Dendritic cell treated with granulocyte-macrophage colony-stimulating factor and Interleukin-4, amounts not matched to agents 40 ng/mL and 50 ng/mL, for 4 days (primary cell): ENCODE measurements around the gene ST6GAL1.
A peak's percentile ranks its signal among the peaks of the same experiment; 100 is the strongest.
"Not testable (repeated sequence)": the region's sequence is repeated elsewhere in the genome, so short reads cannot be mapped to it uniquely, and the experiment has no call there.

Experiments
- H3K27ac Mint-ChIP-seq: one replicate; pipeline ENCODE4 v1.8.0; 2022; ENCODE audit warnings: mild to moderate bottlenecking, mixed read lengths
- H3K27me3 Mint-ChIP-seq: one replicate; pipeline ENCODE4 v1.8.0; 2022; ENCODE audit warnings: mild to moderate bottlenecking, mixed read lengths
- H3K36me3 Mint-ChIP-seq: one replicate; pipeline ENCODE4 v1.8.0; 2022; ENCODE audit warnings: low read depth, mixed read lengths
- H3K4me1 Mint-ChIP-seq: one replicate; pipeline ENCODE4 v1.8.0; 2022; ENCODE audit warnings: low read depth, mixed read lengths
- H3K4me3 Mint-ChIP-seq: one replicate; pipeline ENCODE4 v1.8.0; 2022; ENCODE audit warnings: mild to moderate bottlenecking, moderate library complexity, mixed read lengths
- H3K9me3 Mint-ChIP-seq: one replicate; pipeline ENCODE4 v1.8.0; 2022; ENCODE audit warnings: mixed read lengths
- intact Hi-C: fragments of 100-400 bp; cut with micrococcal nuclease; formaldehyde crosslinking; loops from one replicate; pipeline ENCODE4 v1.15.0; 2022

ST6GAL1 gene

DNA sequence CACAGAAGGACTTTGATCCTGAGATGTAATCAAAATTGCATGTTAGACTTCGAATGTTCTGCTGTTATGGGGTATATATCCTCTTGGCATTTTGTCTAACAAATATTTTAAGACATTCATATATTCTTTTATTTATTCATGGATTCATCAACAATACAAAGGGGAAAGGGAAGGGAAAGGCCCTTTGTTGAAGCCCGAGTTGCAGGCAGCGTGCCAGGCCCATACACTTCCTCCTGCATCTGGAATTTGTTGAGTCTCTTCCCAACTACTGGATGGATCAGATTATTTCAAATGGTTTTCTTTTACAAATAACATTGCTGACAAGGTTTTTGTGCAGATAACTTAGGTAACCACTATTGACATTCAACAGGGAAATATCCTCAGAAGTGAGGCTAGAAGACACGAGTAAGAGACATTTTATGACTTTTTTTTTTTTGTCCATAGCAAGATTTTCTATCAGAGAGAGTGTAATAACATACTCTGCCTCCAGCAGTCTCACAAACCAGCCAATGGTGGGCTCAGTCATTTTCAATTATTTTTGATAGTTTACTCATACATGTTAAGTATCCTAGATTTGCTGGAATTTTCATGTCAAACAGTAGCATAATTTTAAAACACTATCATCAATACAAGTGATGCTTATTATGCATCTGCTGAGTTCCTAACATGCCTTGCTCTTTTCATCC, 114.7 kb downstream of the ST6GAL1 start:
- no peaks in the 10 kb centered on the region for H3K27me3 Mint-ChIP-seq
- intact Hi-C loops, result no loop called here
- H3K27ac Mint-ChIP-seq, result no peak overlapping the region
- H3K9me3 Mint-ChIP-seq, result no peaks in the 10 kb centered on the region
- H3K4me3 Mint-ChIP-seq, result no peak overlapping the region
- peaks cover 71% of the 10 kb centered on the region for H3K4me1 Mint-ChIP-seq
- peaks cover 95% of the 10 kb centered on the region for H3K36me3 Mint-ChIP-seq

DNA sequence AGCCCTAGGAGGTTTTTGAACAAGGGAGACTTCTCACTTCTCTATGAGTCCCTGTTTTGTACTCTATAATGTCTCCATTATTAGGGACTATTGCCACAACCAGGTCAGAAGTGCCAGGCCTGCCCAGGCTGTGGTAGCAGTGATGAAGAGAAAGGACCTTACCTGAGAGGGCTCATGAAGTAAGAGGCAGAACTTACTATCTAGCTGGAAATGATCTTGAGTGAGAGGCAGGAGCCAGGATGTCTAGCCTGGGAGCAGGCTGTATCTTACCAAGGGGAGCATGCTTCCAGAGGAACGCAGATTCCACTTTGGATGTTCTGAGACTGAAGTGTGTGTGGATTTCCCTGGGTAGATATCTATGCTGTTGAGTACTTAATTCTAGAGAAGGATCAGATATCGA, 115.7 kb downstream of the ST6GAL1 start:
- H3K27me3 Mint-ChIP-seq, result no peaks in the 10 kb centered on the region
- H3K27ac Mint-ChIP-seq, result no peak overlapping the region
- no peaks in the 10 kb centered on the region for H3K9me3 Mint-ChIP-seq
- no peak overlapping the region for H3K4me3 Mint-ChIP-seq
- peaks cover 72% of the 10 kb centered on the region for H3K4me1 Mint-ChIP-seq
- intact Hi-C loops, result no loop called here
- H3K36me3 Mint-ChIP-seq, result peaks cover 95% of the 10 kb centered on the region

DNA sequence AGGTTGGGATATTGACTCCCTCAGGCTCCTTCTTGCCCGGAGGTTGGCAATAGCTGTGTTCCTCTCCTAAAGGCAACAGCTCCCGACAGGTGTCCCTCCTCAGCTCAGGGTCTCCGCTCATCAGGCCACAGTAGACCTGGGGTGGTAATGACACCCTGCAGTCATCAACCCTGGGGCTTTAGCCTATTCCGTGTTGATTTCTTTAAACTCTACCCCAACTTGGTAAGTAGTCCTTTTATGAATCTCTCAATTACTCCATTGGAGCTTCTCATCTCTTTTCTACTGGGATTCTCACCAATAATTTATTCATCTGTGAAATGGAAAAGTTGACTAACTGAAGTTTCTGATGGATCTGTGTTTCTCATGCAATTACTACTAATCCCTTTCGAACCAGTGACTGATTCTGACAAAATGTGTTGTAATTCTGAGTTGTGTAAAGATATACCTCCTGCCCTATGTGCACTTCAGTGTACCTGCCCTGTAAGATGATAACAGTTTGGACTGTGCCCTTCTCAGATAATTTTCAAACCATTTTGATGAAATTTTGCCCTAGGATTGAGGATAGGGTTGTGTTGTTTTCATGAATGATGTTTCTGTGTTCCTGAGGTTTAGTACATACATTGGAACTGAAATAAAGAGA, 119.3 kb downstream of the ST6GAL1 start:
- H3K4me3 Mint-ChIP-seq, result no peak overlapping the region
- H3K27me3 Mint-ChIP-seq, result no peaks in the 10 kb centered on the region
- H3K4me1 Mint-ChIP-seq, result peaks cover 45% of the 10 kb centered on the region
- H3K9me3 Mint-ChIP-seq, result peaks cover 11% of the 10 kb centered on the region
- no peak overlapping the region for H3K27ac Mint-ChIP-seq
- H3K36me3 Mint-ChIP-seq, result peaks cover 98% of the 10 kb centered on the region
- intact Hi-C loops, result no loop called here

DNA sequence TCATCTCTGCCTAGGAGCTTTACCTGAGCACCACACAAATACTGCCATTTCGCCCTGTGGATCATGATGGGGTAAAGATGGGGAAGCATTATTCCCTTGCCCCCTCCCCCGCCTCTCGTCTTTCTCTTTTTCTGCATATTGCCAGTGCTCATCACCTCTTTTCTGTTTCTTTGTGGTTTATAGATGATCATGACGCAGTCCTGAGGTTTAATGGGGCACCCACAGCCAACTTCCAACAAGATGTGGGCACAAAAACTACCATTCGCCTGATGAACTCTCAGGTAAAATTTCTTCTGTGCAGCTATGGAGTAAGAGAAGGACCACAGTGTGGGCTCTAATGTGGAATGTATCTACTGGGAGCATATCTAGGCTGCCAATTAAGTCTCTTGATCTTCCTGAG, 120.7 kb downstream of the ST6GAL1 start:
- intact Hi-C loops, result no loop called here
- Mint-ChIP-seq H3K27me3 (no peaks in the 10 kb centered on the region), H3K27ac (peak overlapping the region; percentile 32), H3K4me3 (no peak overlapping the region), H3K36me3 (peaks cover 100% of the 10 kb centered on the region), H3K9me3 (peaks cover 25% of the 10 kb centered on the region), H3K4me1 (peaks cover 44% of the 10 kb centered on the region)

DNA sequence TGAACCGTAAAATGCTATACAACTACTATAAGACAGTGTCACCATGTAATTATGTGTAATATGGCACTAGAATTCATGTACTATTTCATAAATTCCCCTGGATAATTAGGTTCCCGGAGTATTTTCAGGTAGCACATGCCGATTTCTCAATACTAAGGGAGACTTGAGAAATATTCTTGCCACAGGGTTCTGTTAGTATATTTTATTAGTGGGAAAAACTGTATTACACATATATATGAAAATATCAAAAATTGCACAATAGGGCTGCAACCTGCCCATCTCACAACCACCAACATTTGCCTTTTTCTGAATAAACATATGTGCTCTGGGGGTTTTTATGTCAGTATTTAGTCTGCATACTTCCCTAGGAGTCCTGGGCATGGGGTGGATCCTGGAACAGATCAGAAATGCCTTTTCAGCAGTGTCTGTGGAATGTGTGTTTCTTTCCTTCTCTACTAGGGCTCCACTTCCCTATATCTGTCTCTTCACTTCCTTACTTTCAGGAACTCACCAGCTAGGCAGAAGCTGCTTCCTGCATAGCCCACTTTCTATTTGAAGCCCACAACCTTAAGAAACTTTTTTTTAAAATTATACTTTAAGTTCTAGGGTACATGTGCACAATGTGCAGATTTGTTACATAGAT, 121.5 kb downstream of the ST6GAL1 start:
- Mint-ChIP-seq H3K27ac (peak overlapping the region; percentile 32), H3K4me3 (no peak overlapping the region), H3K36me3 (peaks cover 100% of the 10 kb centered on the region), H3K4me1 (peaks cover 49% of the 10 kb centered on the region), H3K9me3 (peaks cover 33% of the 10 kb centered on the region), H3K27me3 (no peaks in the 10 kb centered on the region)
- intact Hi-C loops, result no loop called here

DNA sequence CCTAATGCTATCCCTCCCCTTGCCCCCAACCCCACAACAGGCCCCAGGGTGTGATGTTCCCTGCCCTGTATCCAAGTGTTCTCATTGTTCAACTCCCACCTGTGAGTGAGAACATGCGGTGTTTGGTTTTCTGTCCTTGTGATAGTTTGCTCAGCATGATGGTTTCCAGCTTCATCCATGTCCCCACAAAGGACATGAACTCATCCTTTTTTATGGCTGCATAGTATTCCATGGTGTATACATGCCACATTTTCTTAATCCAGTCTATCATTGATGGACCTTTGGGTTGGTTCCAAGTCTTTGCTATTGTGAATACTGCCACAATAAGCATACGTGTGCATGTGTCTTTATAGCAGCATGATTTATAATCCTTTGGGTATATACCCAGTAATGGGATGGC, 122.1 kb downstream of the ST6GAL1 start:
- not testable (repeated sequence) for H3K27me3 Mint-ChIP-seq
- H3K4me1 Mint-ChIP-seq, result peaks cover 50% of the 10 kb centered on the region

DNA sequence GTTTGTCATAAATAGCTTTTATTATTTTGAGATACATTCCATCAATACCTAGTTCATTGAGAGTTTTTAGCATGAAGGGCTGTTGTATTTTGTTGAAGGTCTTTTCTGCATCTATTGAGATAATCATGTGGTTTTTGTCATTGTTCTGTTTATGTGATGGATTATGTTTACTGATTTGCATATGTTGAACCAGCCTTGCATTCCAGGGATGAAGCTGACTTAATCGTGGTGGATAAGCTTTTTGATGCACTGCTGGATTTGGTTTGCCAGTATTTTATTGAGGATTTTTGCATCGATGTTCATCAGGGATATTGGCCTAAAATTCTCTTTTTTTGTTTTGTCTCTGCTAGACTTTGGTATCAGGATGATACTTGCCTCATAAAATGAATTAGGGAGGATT, 124.1 kb downstream of the ST6GAL1 start:
- H3K27ac Mint-ChIP-seq, intact Hi-C loops, H3K4me3 Mint-ChIP-seq, H3K27me3 Mint-ChIP-seq: not testable (repeated sequence)
- peaks cover 47% of the 10 kb centered on the region for H3K9me3 Mint-ChIP-seq
- peaks cover 44% of the 10 kb centered on the region for H3K4me1 Mint-ChIP-seq
- peaks cover 100% of the 10 kb centered on the region for H3K36me3 Mint-ChIP-seq

More for the DNA sequence above, 122.1 kb downstream of the ST6GAL1 start:
- H3K9me3 Mint-ChIP-seq, result peaks cover 39% of the 10 kb centered on the region
- peaks cover 100% of the 10 kb centered on the region for H3K36me3 Mint-ChIP-seq
- H3K27ac Mint-ChIP-seq, intact Hi-C loops, H3K4me3 Mint-ChIP-seq: not testable (repeated sequence)

DNA sequence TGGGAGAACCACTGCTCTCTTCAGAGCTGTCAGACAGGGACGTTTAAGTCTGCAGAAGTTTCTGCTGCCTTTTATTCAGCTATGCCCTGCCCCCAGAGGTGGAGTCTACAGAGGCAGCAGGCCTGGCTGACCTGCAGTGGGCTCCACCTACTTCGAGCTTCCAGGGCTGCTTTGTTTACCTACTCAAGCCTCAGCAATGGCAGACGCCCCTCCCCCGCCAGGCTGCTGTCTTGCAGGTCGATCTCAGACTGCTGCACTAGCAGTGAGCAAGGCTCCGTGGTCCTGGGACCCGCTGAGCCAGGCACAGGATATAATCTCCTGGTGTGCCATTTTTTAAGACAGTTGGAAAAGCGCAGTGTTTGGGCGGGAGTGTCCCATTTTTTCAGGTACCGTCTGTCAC, 127.5 kb downstream of the ST6GAL1 start:
- H3K27me3 Mint-ChIP-seq, intact Hi-C loops, H3K4me3 Mint-ChIP-seq, H3K27ac Mint-ChIP-seq: not testable (repeated sequence)
- Mint-ChIP-seq H3K9me3 (peaks cover 47% of the 10 kb centered on the region), H3K4me1 (peaks cover 26% of the 10 kb centered on the region), H3K36me3 (peaks cover 100% of the 10 kb centered on the region)

DNA sequence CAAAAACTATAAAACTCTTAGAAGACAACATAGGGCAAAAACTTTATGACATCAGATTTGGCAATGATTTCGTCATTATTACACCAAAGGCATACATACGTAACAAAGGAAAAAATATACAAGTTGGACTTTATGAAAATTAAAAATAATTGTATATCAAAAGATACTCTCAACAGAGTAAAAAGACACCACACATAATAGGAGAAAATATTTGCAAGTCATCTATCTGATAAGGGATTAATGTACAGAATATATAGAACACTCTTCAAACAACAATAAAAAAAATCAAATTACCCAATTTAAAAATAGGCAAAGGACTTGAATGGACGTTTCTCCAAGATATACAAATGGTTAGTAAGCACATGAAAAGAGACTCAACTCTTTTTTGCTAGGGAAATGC, 131.4 kb downstream of the ST6GAL1 start:
- Mint-ChIP-seq H3K4me3 (no peak overlapping the region), H3K9me3 (peaks cover 14% of the 10 kb centered on the region), H3K27me3 (no peaks in the 10 kb centered on the region), H3K36me3 (peaks cover 95% of the 10 kb centered on the region), H3K27ac (no peak overlapping the region), H3K4me1 (peaks cover 30% of the 10 kb centered on the region)
- intact Hi-C loops, result no loop called here

DNA sequence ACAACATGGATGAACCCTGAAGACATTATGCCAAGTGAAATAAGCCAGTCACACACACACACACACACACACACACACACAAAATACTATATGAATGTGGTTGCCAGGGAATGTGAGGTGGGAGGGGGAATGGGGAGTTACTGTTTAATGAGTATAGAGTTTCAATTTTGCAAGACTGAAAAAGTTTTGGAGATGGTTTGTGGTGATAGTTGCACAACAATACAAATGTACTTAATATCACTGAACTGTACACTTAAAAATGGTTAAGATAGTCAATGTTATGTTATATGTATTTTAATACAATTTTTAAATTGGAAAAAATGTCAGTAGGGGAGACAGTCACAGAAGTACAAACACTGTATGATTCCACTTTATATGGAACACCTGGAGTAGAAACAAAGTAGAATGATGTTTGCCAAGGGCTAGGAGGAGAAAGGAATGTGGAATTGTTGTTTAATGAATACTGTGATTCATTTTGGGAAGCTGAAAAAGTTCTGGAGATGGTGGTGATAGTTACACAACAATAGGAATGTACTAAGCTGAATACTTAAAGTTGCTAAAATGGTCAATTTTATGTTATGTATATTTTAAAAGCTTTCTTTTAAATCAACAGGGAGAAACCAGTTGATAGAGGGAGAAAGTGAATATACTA, 132.3 kb downstream of the ST6GAL1 start:
- Mint-ChIP-seq H3K9me3 (peaks cover 5% of the 10 kb centered on the region), H3K27ac (peak overlapping the region; percentile 6), H3K36me3 (peaks cover 95% of the 10 kb centered on the region), H3K27me3 (no peaks in the 10 kb centered on the region), H3K4me1 (peaks cover 28% of the 10 kb centered on the region), H3K4me3 (no peak overlapping the region)
- intact Hi-C loops, result no loop called here

DNA sequence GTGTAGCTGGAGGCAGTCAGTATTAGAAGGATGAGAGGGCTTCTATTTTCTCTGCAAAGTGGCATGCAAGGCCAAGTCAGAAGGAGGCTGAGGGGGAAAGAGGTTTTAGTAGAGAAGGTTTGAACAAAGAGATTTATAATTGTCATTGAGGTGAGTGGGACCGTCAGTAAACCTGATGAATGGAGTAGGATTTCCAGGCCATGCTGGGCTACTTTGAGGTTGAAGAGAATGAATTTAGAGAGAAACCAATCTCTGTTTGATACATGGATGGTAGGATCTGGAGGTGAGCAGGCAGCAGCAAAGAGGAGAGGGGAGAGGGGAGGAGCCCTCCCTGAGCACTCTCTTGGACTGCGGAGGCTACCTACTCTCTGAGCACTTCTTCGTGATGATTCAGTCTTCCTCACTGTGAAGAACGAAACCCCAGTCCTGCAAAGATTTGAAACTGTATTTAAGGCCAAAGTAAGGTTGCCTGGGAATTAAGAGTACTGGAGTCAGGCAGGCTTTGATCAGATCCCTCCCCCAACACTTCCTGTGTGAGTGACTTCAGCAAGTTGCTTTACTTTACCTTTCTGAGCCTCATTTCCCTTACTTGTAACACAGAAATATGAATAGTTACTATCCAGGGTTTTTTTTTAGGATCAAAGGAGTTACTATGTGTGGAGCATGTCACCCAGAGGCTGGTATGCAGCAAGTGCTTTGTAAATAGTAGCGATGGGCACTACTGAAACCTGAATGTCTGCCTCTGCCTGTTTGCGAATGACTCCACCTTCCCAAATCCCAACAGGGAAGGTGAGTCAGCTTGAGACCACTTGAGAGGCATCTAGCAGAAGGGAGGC, 133.2 kb downstream of the ST6GAL1 start:
- intact Hi-C loops, result no loop called here
- no peaks in the 10 kb centered on the region for H3K9me3 Mint-ChIP-seq
- peaks cover 28% of the 10 kb centered on the region for H3K4me1 Mint-ChIP-seq
- no peaks in the 10 kb centered on the region for H3K27me3 Mint-ChIP-seq
- no peak overlapping the region for H3K4me3 Mint-ChIP-seq
- H3K27ac Mint-ChIP-seq, result peak overlapping the region; percentile 6
- H3K36me3 Mint-ChIP-seq, result peaks cover 95% of the 10 kb centered on the region

DNA sequence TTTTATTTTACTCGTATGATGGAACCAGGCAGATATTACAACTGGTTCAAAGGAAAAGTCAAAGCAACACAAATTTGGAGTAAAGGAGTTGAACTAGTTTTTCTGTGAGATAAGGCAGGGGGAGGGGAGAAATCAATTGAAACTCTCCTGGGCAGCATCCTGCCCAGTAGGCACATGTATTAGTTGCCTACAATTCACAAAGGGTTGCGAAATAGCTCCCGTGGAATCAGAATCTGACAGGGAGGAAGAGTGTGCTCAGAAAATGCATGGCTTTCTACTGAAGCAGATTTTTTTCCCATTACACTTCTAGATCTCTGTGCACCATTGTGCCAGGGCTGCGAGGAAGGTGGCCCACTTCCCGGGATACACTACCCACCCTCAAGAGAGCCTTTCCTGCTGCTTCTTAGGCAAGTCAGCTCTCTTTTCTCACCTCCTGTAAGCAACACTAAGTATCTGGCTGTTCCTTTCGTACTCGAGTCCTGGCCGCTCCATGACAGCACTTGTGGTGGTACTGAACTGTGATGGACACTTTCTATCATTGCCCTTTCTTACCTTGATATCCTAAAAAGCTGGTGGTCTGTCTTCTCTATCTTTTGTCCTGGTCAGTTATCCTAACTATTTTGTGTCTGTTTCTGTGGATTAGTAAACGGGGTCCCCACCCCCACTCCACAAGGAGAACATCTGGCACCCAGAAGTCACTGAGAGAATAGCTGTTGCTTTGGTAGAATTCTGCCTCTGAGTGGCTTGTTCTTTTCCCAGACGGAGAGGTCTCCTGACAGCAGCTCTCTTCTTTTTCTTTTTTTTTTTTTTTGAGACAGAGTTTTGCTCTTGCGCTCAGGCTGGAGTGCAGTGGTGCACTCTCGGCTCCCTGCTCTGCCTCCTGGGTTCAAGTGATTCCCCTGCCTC, 134.1 kb downstream of the ST6GAL1 start:
- Mint-ChIP-seq H3K9me3 (peaks cover 5% of the 10 kb centered on the region), H3K27ac (no peak overlapping the region), H3K4me3 (no peak overlapping the region), H3K4me1 (peaks cover 24% of the 10 kb centered on the region), H3K36me3 (peaks cover 95% of the 10 kb centered on the region), H3K27me3 (no peaks in the 10 kb centered on the region)
- intact Hi-C loops, result no loop called here
